Measurements from ENCODE around the gene LIPE.

GRCh38 chr19:42374826-42375376 lies 52.3 kb downstream of the LIPE start:
- no peak for TF ChIP-seq EZH2 (IDR thresholded peaks at IDR 0.05)
- no peak for TF ChIP-seq POLR2AphosphoS5 (IDR thresholded peaks at IDR 0.05; ENCODE audit: borderline replicate concordance, low read depth, low read length)
